GM21360 (cell line): Measurements from ENCODE around the gene HEXIM2.
A peak's percentile ranks its signal among the peaks of the same experiment; 100 is the strongest.

Experiments
- ATAC-seq: cut with Tn5 transposase; IDR thresholded peaks from one replicate; pipeline ENCODE4 v1.9.1; 2021; ENCODE audit warnings: mild to moderate bottlenecking, moderate library complexity; ENCODE audit not compliant: unreplicated experiment

Gene HEXIM2

DNA sequence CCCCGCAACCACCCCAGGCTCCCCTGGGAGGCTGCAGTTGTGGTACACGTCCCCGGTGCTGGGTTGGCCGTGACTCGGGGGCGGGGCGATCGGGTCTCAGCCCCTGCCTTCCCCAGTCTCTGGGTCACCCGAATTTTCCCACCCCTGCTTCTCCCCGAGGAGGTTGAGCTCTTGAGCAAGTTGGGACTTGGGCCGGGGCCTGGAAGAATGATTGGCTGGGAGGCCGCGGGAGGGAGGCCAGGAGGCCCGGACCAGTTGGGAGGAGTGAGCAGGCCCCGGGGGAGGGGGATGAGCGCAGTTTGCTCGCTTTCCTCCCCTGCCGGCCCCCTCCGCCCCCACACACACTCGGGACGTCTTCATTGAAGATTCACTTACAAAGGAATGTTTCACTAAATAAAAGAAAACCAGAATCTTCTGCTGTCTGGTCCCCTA is 17.9 kb upstream of the HEXIM2 start:
- ATAC-seq = no peak

DNA sequence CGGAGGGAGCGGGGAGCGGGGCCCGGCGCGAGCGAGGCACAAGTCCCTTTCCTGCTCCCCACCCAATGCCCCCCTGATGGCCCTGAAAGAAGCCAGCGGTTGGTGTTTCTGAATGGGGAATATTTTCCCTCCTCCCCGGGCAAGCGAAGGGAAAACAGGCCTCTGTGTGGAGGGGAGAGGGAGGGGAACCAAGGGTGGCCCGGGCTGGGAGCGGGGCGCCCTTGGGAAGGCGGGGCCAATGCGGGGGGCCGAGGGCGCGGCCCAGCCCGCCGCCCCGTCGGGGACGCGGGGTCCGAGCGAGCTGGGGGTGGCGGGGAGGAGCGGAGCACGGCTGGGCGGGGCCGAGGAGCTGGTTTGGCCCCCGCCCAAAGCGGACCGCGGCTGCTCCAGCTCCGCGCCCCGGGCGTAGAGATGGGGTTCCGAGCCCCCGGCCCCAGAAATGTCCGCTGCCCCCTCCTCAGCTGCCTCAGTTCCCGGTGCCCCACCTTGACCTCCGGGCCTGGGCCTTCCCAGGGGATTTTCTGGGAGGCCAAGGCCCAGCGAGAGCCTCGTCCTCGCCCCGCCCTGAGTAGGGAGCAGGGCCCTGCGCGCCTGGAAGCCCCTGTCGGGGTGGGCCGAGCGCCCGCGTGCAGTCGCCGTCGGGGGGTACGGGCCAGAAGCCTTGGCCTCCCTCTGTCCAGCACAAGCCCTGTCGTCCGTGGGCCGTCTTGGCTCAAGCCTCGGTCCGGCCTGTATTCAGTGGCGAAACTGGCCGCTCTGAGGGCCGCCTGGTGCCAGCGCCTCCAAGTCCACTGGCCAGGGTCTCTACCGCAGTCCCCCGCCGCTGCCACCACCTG is 17.3 kb upstream of the HEXIM2 start:
- no peak for ATAC-seq

DNA sequence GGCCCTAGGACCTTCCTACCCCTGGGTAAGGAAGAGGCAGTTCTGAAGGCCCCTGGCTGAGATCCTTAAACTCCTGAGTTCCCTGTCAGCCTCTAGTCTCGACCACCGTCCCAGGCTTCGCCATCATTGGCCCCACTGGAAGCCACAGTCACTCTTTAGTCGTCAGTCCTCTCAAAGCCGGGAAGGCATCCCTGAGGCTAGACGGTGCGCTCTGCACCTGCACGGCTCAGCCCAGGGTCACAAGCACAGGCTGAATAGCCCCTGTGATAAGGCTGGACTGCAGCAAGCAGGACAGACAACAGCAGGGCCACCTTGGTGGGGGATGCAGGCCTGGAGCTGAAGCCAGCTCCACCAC is 16.7 kb upstream of the HEXIM2 start:
- ATAC-seq = no peak

DNA sequence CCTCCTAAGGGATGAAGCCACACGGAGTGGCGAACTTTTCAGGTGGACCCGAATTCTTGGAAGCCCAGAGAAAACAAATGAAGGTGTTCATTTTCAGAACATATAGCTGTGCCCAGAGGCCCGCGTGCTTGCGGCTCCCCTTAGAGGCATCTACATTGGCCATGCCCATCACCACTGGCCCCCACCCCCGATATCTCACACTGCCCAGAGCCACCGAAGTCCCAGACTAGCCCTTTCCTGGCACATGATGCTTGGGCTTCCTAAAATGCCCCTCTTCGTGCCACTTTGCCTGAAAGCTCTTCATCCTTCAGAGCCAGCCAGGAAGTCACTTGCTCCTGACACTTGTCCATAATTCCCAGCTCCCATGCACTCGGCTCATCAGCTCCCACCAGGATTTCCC is 15.5 kb upstream of the HEXIM2 start:
- no peak for ATAC-seq

DNA sequence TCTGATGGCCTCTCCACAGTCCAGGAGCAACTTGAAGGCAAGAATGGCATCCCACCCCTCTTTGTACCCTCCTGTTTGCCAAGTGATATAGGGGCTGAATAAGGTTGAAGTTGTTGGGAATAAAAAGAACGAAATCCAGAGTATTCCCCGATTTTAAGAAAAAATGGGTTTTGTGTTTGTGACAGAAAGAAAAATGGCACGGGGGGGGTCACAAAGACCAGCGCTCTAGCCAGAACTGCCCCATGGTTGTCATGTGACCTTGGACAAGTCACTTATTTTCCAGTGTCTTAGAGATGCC is 15.1 kb upstream of the HEXIM2 start:
- ATAC-seq = no peak

DNA sequence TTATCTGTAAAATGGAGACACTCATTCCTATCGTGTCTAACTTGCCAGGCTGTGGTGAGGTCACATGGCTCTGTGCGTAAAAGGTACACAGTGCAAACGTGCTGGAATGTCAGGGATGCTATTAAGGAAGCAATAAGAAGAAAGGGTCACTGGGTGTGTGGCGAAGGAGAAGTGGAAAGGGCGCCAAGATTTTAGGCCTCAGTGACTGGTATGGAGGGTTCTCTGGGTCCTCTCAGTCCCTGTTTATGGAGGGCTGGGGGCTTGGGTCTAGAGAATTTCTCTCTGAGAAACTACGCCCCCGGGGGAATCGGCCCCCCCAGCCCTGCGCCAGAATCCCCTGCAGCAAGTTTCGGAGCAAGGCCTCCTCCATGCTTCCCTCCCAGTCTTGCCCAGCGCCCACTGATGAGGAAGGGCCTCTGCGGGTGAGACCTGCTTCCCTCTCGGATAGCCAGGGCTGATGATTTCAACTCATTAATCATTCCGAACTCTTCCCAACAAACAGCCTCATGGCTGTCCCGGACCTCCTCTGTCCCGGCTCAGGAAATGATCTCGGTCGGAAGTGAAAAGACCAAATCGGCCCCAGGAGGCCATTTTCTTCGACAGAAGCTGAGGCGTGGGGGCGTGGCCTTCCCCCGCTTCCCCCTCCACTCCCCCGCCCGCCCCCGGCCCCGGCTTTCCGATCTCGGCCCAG is 14.6 kb upstream of the HEXIM2 start:
- ATAC-seq = no peak

DNA sequence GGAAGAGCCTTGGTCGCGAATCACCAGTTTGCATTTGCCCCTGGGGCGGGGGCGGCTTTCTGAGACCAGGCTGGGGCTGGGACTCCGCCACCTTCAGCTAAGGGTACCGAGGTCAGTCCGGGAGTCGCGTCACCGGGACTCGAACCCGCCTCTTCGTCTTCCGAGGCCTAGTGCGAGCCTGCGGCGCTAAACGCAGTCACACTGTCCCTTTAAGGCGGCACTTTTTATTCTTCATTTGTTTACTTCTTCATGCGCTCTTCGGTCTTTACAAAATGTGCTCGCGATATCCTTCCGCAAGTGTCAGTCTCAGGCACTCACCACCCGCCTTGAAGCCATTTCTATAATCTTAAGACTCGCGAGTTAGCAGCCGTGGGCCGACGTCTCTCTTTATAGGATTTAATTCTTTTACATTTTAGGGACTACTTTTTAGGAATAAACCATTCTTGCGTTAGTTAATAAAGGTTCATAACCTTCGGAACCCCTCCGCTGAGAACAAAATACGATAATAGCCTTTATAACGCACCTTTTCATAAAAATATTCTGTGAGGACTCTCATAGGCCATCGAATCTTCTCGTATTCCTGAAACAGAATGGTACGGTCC is 14.0 kb upstream of the HEXIM2 start:
- ATAC-seq = no peak

DNA sequence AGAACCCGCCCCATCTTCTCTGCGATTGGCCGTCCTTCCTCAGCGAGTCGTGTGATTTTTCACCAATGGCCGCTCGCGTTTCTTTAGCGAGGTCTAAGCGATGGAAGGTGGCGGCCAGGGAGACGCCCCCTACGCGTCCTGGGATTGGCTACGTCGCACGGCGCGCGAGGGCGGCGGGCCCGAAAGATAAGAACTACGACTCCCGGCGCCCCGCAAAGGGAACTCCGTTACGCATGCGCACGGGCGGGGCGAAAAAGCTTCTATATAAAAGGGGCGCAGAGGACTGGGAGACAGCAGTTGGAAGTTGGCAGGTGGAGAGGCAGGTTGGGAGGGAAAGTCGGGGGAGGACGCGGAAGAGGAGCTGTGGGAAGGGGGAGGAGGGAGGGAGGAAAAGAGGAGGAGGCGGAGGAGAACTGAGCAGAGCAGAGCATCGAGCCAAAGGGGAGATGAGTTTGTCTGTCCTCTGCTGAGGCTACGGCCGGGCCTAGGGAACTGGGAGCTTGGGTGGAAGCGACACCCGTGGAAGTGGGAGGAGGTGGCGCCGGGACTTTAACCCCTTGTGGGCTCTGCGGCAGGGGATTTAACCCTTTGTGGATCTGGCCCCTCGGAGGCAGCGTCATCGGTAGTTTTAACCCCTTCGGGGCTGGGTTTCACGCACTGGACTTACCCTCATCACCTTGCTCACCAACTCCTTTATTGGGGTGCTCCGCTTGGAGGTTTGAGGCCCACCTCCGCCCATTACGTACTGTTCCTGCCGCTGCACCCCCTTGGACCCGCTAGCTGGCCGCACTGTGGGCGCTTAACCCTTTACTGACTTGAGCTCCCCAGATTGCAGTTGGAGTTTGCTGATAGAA is 13.3 kb upstream of the HEXIM2 start, which contains the start of gene HEXIM1:
TSS of gene HEXIM1 (plus strand) at position 293 of the 854 bp plus-strand sequence. CDS start 716 bp downstream, outside the sequence.
- peak; percentile 72 for ATAC-seq

DNA sequence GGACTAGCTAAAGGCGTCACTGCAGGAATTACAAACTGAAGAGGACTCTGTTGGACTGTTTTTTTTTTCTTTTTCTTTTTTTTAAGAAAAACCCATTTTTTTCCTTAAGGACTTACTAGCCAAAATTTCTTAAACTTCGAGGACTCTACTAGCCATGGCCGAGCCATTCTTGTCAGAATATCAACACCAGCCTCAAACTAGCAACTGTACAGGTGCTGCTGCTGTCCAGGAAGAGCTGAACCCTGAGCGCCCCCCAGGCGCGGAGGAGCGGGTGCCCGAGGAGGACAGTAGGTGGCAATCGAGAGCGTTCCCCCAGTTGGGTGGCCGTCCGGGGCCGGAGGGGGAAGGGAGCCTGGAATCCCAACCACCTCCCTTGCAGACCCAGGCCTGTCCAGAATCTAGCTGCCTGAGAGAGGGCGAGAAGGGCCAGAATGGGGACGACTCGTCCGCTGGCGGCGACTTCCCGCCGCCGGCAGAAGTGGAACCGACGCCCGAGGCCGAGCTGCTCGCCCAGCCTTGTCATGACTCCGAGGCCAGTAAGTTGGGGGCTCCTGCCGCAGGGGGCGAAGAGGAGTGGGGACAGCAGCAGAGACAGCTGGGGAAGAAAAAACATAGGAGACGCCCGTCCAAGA is 12.5 kb upstream of the HEXIM2 start:
- peak; percentile 26 for ATAC-seq

DNA sequence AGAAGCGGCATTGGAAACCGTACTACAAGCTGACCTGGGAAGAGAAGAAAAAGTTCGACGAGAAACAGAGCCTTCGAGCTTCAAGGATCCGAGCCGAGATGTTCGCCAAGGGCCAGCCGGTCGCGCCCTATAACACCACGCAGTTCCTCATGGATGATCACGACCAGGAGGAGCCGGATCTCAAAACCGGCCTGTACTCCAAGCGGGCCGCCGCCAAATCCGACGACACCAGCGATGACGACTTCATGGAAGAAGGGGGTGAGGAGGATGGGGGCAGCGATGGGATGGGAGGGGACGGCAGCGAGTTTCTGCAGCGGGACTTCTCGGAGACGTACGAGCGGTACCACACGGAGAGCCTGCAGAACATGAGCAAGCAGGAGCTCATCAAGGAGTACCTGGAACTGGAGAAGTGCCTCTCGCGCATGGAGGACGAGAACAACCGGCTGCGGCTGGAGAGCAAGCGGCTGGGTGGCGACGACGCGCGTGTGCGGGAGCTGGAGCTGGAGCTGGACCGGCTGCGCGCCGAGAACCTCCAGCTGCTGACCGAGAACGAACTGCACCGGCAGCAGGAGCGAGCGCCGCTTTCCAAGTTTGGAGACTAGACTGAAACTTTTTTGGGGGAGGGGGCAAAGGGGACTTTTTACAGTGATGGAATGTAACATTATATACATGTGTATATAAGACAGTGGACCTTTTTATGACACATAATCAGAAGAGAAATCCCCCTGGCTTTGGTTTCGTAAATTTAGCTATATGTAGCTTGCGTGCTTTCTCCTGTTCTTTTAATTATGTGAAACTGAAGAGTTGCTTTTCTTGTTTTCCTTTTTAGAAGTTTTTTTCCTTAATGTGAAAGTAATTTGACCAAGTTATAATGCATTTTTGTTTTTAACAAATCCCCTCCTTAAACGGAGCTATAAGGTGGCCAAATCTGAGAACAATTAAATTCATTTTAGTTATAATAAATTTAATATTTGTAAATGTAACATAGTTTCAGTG is 11.7 kb upstream of the HEXIM2 start:
- peak; percentile 1 for ATAC-seq

DNA sequence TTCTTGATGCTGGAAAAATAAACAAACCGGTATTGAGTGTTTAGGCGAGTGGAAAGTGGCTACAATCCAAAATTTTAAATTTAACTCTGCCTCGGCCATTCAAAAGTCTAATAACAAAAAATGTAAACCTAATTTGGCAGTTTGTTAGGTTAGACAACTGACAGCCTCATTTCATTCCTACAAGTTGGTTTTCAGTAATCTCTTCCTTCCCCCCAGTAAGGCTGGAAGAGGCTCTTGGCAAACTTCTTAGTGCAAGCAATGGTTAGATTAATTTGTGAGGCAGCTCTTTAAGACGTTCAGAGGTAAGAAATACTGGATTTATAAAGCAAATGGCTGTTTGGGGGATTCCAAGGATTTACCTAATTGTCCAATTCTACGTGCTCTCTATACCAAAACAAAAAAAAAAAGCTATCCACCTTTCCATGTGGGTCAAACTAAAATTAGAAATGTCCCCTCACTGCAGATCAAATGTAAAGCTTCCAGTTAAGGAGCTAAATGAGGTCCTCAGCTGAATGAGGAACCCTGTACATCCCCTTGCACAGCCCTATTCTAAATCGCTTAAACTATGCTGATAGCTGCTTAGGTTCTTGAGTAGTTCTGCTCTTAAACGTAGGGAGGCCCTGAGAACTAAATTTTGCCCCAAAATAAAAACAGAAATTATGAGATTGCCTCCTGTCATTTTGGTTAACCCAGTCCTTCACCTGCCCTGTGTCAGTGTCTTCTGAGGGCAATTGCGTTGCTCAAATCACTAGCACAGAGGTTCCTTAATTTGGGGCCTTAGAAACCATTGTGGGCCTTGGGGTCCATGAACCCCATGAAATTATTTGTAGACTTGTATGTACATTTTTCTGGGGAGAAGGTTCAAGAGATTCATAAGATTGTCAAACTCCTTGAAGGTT is 10.5 kb upstream of the HEXIM2 start:
- ATAC-seq = no peak

DNA sequence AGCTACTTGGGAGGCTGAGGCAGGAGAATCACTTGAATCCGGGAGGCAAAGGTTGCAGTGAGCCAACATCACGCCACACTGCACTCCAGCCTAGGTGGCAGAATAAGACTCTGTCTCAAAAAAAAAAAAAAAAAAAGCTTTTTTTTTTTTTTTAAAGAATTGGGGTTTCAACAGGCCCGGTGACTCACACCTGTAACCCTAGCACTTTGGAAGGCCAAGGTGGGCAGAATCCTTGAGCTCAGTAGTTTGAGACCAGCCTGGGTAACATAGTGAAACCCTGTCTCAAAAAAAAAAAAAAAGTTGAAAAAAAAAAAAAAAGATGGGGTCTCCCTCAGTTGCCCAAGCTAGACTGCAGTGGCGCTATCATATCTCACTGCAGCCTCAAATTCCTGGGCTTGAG is 6.6 kb upstream of the HEXIM2 start:
- ATAC-seq = no peak

DNA sequence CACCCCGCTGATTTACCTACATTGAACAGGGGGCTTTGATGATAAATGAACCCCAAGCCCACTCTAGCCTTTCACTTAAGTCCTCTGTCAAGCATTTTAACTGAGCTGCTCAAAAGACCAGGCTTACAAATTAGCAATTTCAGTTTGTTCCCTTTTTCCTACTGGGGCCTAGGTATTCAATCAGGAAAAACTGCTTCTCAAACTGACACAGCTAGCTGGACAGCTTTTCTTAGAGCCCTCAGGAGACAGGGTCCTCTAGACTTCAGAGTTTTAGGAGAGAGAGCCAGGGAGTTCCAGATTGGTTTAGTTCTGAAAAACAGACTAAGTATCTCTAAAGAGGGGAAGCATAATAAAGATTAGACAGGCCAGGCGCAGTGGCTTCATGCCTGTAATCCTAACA is 6.2 kb upstream of the HEXIM2 start:
- ATAC-seq = no peak

DNA sequence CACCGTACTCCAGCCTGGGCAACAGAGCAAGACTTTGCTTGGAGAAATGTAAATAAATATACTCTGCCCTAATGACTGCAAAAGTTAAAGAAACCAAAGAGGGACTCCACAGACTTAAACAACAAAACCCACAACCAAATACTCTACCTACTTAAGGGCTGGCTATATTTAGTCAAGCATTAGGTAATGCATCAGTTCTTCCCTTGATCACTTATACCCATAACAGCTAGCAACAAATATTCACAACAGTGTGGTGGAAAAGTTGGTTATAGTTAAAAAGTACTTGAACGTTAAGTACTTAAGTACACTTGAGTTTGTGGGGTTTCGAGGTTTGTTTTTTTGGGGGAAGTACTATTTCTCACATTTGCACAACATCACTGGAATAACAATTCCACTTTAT is 5.4 kb upstream of the HEXIM2 start:
- ATAC-seq = no peak

DNA sequence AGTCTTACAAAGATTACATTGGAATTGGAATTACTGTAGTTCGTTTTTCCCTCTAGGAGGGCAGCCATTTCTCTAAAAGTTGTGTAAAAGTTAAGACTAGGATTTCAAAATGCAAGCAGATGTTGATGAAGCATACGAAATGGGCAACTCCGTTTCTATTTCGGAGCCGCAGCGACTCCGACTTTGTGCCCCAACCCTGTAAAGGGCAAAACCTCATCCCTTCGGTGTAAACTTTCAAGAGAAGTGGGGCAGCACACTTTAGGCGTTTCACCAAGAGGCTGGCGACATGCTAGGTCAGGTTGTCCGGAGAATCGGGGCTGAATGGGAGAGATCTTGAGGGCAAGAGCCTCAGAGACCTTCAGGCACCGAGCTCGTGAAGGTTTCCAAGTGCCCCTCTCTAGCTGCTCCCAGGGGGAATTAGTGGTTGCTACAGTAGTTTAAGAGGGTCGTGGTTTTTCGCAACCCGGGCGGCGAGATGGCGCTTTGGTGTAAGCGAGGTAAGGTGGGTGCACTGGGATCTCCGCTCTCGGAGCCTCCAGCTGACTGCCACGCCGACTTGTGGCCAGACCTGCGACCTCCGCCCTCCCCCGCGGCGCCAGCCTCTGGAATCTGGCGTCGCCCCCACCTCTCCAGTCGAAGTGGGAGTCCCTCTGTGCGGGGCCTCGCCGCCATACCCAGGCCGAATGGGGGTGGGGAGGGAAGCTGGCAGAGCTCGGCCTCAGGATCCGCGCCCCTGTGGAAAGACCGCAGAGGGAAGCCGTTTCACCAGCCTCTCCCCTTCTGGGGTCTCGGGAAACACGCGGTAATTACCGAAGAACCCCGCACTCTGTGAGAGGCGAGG is 1.0 kb upstream of the HEXIM2 start:
- ATAC-seq = peak; percentile 8

DNA sequence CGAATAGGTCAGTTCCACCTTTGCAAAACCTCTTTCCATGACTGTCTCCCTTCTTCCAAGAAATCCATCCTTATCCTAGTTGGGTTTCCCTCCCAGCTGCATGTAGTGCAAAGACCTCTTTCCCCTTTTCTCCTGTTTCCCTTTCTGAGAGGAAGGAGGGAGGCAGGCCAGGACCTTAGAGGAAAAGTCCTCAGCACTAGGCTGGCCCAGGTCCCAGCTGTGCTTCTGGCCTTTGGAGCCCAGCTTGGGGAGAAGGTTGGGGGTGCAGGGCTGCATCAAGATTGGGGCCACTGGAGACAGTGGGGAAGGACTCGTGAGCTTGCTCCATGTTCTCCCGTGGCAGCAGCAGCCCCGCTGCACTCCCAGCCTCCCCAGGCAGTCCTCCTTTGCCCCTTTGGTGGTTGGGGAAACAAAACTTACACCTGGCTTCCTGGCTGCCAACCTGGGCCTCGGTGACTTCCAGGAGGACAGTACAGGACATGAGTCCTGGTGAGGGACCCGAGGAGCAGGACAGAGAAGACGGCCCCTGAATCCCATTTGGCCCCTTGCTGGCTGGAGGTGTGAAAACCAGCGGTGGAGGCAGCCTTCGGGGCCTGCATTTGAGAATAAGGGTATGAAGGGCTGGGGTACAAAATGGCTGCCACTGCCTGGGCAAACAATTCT is 481 bp downstream of the HEXIM2 start:
- ATAC-seq = no peak

DNA sequence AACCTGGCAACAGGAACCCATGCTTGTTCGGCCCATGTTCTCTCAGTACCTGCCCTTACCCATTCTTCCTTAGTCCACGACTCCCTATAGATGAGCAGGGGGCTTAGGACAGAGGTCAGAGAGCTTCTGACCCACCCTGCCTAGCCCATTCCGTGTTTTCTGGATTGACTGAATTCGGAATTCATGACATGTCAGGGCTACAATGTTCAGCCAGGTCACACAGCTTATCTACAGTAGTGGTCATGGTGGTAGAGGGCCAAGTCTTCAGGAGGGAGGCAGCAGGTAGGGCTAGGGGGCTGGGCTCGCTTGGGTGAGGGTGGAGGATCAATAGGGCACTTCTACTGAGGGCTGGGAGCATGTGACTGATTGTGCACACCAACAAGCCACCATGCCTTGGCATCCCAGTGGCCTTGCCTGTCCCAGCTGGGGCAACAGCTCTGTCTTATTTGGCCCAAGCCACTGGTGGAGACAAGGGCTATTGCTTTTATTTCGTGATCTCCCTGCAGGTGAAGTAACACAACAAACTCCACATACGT is 3.1 kb downstream of the HEXIM2 start:
- no peak for ATAC-seq
